Left lobe of liver (tissue), 2 donors: Measurements from ENCODE around the gene GAB3. TPM values are rescaled to one million over a fixed set of nuclear protein-coding genes. Genes with fewer than 3 reads are reported as not detected.
"Not testable (repeated sequence)": the region's sequence is repeated elsewhere in the genome, so short reads cannot be mapped to it uniquely, and the experiment has no call there.

ENCODE experiments used
- ATAC-seq: fragments of 200-7000 bp; cut with Tn5 transposase; one replicate; pipeline ENCODE4 v1.9.1; 2020; ENCODE audit warnings: mild to moderate bottlenecking, moderate library complexity
- DNase-seq: peaks from one replicate; pipeline ENCODE4 v3.0.0-alpha.2; 2020; ENCODE audit warnings: low spot score
- total RNA-seq: library from RNA; stranded (reverse); gene quantifications from one replicate; pipeline ENCODE4 v1.2.1, GENCODE V29; 2021
- donor health status: DM: no; HTN: no; CAD: no; lungs with moderate emphysema.
- donor health status: DM: no; HTN: yes; CAD: no.

The GAB3 gene
- total RNA-seq, 1 donor from 2014 or later: 0.73 TPM

GRCh38 chrX:154660541-154660940 lies 90.3 kb downstream of the GAB3 start:
- DNase-seq (no peak), ATAC-seq (no peak)

DNA sequence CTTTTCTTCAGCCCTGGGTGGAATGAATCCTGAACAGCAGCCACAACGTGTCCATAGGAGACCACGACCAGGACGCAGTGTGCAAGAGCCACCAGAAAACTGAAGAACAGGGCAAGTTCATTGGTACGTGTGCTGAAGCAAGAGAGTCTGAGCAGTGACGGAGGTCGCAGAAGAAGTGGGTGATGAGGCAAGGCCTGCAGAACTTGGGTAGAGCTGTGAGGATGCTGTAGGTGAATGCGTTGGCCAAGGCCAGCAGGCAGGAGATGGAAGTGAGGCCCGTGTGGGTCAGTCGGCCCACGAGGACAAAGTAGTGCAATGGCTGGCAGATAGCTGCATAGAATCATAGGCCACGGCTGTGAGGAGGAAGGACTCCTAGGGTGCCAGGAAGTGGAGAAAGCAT lies 91.9 kb downstream of the GAB3 start:
- ATAC-seq (no peak), DNase-seq (no peak)

GRCh38 chrX:154658187-154658586 lies 92.7 kb downstream of the GAB3 start:
- ATAC-seq (no peak), DNase-seq (no peak)

DNA sequence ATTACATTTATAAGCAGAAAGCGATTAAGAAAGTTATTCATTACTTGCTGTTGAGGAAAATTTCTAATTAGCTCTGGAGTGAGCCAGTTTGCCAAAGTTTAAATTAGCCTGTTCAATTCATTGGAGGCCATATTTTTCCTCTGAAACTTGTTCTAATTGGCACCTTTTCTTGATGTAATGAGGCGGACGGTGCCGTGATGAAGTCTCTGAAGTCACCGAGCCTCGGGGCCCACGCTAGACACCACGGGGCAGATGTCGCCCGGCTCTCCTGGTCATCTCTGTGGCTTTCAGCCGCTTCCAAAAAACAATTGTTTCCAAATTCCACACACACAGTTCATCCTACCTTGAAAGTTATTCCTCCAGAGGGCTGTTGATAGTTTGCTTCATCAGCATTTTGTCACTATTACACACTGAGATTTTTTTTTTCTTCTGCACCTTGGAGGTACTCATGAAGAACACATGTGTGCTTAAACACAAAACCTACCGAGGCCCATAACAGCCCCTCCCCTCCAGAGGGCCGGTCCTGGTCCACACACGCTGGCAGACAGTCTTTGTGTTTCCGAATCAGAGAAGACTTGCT lies 93.6 kb downstream of the GAB3 start:
- DNase-seq (no peak), ATAC-seq (no peak)

- no peak for ATAC-seq
- no peak for DNase-seq
Observed at GRCh38 chrX:154655786-154656185, 95.1 kb downstream of the GAB3 start.

DNA sequence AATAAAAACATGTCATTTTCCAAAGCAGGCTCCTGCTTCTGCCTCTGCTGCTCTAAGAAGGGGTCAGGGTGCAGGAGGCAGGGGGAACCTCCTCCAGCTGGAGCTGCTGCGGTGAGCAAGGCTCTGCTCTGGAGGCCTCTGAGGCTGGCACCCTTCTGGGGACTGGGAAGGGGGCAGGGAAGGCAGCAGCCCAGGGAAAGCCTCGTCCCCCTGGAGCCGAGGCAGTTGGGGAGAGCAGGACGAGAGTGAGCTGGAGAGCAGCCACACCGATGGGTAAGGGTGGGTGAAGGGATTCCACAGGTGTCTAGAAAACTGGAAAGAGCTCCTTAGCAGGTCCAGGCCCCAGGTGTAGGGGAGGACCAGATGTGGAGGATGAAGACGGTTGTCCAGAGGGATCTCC lies 95.5 kb downstream of the GAB3 start:
- ATAC-seq (no peak), DNase-seq (no peak)

DNA sequence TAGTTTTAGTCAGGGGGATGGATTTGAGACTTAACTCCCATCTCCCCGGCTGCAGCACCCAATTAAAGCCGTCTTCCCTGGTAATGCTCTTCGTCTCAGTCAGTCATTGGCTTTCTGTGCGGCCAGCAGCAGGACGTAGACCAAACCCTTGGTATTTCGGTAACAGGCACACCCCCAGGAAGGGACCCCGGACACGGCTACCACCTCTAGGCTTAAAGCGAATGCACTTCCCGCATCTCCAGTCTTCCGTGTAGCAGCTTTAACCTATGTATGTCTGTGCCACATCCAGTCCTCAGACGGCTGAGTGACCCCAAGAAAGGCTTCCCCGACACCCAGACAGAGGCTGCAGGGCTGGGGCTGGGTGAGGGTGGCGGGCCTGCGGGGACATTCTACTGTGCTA lies 96.0 kb downstream of the GAB3 start:
- no peak for ATAC-seq

GRCh38 chrX:154654372-154654771 lies 96.5 kb downstream of the GAB3 start:
- ATAC-seq (no peak), DNase-seq (no peak)

More for the DNA sequence above, 96.0 kb downstream of the GAB3 start:
- no peak for DNase-seq

DNA sequence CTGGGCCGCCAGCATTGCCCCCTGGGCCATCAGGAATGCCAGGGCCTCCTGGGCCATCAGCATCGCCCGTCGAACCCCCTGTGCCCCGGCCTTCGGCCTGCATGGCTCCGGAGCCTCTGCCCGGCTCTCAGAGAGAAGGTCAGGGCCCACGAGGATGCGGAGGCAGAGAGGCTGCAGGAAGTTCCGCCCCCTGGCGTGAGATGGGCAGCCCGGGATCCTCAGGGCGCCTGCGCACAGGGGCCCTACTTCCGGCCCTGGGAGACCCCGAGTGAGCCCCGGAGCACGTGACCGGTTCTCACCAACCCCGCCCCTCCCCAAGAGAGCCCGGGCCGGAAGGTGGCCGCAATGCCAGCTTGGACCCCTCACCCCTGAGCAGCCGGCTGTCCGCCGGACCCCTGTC lies 97.5 kb downstream of the GAB3 start, which contains the start of gene CTAG2:
TSS of gene CTAG2 (minus strand) at position 167 of the 400 bp plus-strand sequence. CDS start at position 103, 64 bp downstream.
- not testable (repeated sequence) for ATAC-seq, DNase-seq

- no peak for DNase-seq
- ATAC-seq: no peak
Observed at GRCh38 chrX:154653048-154653401, 97.9 kb downstream of the GAB3 start.

GRCh38 chrX:154652311-154653047 lies 98.4 kb downstream of the GAB3 start:
- ATAC-seq: no peak
- DNase-seq: no peak

- ATAC-seq (no peak), DNase-seq (no peak)
Observed at GRCh38 chrX:154650221-154650510, 100.7 kb downstream of the GAB3 start.

DNA sequence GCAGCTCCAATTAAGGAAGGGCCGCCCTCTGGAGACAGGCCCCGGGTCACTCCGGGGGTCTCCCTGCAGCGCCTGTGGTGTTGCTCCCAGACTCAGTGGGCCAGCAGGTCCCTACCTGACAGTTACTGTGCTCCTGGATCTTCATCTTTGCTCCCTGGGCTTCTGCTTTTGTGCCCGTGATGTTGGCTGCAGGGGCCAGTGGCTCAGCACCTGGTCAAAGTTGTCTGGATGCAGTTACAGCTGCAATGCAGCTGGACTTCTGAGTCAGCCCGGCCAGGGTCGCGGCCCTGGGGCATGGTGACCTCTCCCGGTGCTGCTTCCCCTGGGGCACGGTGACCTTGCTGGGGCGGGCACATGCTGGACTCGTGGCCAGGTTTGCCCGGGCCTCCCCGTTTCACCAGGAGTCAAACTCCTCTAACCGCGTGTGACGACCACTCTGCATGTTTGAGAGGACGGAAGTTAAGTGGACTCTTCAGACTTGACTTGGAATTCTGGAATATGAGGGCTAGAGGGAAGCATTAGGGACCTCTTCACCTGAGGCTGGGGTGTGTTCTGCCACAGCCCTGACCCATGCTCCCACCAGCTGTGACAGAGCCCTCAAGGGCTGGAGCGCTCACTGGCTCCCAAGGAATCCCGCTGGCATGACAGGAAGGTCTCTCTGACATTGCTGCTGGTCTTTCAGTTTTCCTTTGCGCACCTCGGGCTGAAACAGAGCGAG lies 101.2 kb downstream of the GAB3 start:
- DNase-seq: no peak
- ATAC-seq: no peak

DNA sequence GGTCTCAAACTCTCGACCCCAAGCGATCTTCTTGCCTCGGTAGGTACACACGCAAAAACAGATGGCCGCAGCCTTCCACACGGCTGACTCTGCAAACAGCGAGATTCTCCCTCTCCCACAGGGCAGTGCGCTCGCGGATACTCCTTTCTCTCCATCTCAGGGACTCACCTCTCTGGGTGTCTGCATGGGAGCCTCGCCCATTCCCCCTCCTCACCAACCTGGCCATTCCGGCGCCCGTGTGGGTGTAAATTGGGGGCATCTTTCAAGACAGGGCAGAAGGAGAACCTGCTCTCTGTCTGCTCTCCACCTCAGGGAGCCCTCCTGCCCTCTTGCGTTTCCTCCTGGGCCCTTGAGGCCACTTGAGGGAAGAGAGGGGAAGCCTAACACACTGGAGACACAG lies 101.9 kb downstream of the GAB3 start:
- no peak for ATAC-seq

DNA sequence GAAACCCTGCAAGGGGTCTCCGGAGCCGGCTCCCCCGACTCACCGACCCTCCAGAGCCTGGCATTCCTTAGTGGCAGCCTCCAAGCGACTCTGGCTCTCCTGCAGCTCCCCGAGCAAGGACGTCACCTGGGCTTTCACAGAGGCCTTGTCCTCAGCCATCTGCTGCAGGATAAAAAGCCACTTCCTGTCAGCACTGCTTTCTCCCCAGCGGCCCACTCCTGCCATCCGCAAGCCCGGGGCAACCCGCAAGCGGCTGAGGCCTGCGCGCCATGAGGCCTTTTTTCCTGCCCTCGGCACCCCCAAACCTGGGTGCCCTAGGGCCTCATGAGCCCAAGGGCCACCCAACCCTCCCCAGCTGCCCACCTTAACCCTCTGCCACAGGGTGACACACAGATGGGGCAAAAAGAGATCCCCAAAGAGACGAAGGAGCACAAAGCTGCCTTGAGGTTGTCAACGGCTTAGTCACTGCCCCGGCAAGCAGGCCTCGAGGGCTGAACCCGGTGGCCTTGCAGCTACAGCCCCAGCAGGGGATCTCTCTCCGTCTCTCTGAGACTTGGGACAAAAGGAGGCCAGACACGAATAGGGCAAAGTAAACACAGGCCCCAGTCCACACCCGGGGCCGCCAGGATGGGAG lies 105.0 kb downstream of the GAB3 start:
- not testable (repeated sequence) for DNase-seq, ATAC-seq

More for the DNA sequence above, 101.9 kb downstream of the GAB3 start:
- no peak for DNase-seq

GRCh38 chrX:154643708-154644107 lies 107.2 kb downstream of the GAB3 start:
- ATAC-seq, DNase-seq: not testable (repeated sequence)

DNA sequence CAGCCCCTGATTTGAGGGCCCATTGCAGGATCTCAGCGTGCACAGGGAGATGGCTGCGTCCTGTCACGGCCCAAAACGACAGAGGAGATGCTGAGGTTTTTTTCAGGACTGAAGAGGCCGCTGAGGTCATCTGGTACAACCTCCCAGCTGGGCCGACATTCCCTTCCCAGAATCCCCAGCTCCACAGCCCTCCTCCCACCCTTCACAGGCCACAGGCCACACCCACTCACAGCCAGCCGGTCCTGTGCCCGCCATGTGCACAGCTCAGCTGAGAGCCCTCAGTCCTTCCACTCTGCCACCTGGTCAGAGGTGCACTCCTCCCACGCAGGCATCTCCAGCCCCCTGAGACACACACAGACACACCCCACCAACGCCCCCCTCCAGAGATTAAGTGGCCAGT lies 109.1 kb downstream of the GAB3 start:
- ATAC-seq, DNase-seq: not testable (repeated sequence)

GRCh38 chrX:154633661-154634060 lies 117.2 kb downstream of the GAB3 start:
- not testable (repeated sequence) for ATAC-seq, DNase-seq

DNA sequence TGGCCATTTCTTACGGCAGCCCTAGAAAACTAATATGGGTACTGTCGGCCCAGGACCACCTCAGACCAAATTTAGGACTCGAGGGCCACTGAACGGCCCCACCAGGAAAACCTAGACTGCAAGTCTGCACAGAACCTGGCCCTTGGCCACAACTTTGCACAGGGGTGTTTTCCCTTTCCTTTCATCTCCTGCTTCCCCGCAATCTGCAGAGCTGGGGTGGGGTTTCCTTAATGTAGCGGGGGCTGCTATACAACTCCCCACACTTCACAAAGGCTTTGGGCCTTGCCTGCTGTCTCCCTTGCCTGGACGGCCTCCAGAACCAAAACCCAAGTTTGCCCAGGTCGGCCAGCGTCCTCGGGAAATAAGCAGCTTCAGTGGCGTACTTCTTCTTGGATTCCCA lies 119.9 kb downstream of the GAB3 start:
- not testable (repeated sequence) for DNase-seq, ATAC-seq

GRCh38 chrX:154628960-154629359 lies 121.9 kb downstream of the GAB3 start:
- peak; percentile 91 for ATAC-seq
- not testable (repeated sequence) for DNase-seq
